Mesenteric fat pad (tissue), 1 donor: ENCODE measurements around the gene PSMC3IP. TPM values are rescaled to one million over a fixed set of nuclear protein-coding genes. Genes with fewer than 3 reads are reported as not detected.
"Not testable (repeated sequence)": the region's sequence is repeated elsewhere in the genome, so short reads cannot be mapped to it uniquely, and the experiment has no call there.

Experiments
- DNase-seq: peaks from one replicate; pipeline ENCODE4 v3.0.0-alpha.2; 2020; ENCODE audit warnings: low spot score
- long read RNA-seq: library from polyadenylated mRNA; unstranded; transcript quantifications from one replicate; pipeline ENCODE4 v2.0.0, GENCODE V29; 2020
- total RNA-seq: library from RNA; stranded (reverse); fragmentation: NEBNext Ultra II Directional; extraction: Animal tissue kit (Norgen Biotek cat#: 25700); gene quantifications from one replicate; pipeline ENCODE4 v1.2.1, GENCODE V29; 2021
- donor health status: DM: yes; HTN: yes; CAD: no.

The PSMC3IP gene, protein sequence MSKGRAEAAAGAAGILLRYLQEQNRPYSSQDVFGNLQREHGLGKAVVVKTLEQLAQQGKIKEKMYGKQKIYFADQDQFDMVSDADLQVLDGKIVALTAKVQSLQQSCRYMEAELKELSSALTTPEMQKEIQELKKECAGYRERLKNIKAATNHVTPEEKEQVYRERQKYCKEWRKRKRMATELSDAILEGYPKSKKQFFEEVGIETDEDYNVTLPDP
- total RNA-seq: 2.2 TPM
- long read RNA-seq, partial matches to known transcripts: 0 of 7 reads
- long read RNA-seq, other reads (novel, unspliced or antisense): 1 of 7 reads

DNA sequence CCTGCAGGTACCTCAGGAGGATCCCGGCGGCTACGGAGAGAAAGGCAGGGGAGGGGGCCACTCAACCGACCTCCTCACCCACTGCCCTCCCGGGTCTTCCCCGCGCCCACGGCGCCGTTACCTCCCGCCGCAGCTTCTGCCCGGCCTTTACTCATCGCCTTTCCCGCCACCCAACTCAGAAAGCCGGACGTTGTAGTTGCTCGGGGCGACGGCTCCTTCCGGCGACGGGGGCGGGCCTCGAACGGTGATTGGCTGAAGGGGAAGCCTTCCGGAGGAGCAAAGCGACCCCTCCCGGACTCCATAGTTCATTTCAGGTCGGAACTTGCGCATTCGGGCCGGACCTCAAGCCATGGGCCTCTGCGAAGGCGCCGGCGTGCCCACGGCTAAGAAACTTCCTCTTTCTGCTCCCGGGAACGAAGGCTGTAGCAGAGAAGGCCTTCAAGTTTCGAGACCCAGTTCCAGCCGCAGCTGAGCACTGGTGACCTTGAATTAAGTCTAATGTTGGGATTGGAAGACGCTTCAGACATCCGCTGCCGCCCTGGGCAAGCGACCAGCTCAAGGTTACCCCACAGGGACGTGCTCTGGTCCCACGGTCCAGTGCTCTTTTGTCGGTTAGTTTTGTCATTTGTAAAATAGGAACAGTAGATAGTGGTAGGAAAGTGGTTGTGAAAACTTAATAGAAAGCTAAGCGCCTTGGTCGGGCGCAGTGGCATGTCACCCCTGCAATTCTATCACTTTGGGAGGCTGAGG is at the start of gene PSMC3IP:
PSMC3IP (minus strand) TSS at position 198 of the 750 bp plus-strand sequence; CDS start at position 155, 43 bp downstream.
- DNase-seq: peak; percentile 98

DNA sequence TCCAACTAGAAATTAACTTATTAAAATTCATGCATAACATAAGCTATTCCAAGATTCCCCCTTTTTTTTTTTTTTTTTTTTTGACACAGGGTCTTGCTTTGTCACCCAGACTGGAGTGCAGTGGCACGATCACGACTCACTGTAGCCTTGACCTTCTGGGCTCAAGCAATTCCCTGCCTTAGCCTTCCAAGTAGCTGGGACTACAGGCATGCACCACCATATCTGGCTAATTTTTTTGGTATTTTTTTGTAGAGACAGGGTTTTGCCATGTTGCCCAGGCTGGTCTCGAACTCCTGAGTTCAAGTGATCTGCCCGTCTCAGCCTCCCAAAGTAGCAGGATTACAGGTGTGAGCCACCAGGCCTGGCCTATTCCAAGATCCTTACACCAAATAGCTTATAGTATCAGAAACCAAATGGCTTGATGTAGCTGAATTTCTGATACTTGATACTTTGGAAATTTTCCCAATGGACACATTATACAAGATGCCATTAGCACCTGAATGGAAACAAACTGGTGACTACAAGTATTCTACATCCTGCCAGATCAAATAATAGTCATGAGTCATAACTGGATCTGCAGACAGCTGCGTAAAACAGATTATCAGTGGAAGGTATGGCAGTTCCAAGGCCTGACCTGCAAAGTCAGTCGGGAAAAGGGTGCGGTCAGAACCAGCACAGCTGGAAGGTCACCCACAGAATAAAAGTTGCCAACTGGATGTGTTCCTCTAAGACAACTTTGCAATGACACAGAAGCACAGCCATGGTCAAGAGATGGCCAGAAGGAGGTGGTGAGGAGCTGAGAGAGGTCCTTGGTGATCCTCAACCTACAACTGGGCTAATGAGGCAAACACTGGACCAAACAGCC is 46.4 kb upstream of the PSMC3IP start:
- no peak for DNase-seq

DNA sequence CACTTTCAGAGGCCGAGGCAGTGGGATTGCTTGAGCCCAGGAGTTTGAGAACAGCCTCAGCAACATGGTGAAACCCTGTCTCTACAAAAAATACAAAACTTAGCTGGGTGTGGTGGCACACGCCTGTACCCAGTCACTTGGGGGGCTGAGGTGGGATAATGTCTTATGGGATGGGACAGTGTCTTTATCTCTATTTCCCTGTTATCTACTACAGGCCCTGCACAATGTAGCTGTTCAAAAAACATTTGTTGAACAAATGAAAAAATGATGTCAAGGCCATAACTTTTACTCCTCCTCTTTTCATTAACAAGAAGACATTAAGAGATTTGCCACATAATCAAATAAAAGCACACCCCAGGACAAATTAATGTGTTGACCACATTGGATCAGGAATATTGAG is 45.7 kb upstream of the PSMC3IP start:
- DNase-seq: no peak

DNA sequence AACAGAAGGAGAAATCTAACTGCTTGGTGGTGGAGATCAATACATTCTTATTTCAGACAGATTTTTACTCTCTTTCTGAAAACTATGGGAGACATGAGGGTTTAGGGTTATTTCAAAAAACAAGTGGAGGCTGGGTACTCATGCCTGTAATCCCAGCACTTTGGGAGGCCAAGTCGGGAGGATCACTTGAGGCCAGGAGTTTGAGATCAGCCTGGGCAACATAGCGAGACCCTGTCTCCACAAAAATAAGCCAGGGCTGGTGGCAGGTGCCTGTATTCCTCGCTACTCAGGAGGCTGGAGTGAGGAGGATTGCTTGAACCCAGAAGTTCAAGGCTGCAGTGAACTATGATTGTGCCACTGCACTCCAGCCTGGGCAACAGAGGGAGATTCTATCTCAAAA is 44.5 kb upstream of the PSMC3IP start:
- DNase-seq: not testable (repeated sequence)

DNA sequence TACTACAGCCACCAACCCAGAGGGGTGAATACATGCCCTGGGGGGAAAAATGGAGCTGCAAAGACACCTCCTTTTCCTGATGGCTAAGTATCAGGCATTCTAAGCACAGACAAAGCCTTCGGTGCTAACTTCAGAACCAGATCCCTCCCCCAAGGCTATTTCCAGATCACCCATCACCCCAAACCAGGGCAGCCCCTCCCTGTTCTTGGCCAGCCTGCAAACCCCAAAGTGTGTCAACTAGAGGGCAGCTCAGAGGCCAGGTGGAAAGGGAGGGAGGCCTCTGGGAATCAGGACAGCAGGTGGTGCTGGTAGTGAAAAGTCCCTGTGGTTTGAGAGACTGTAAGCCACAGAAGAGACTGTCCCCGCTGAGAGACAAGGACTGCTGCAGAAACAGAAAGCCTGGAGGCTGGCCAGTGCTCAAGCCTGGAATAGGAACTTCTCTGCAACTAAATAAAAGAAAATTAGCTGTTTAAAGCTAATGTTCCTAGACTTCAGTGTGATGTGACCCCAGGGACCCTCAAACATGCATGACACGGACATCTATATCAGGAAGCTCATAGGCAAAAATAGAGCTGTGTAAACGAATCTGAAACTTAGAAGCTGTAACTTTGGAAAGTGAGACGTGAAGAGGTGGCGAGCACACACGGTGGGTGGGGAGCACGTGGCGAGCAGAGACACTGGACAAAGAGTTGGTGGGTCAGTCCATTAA is 41.1 kb upstream of the PSMC3IP start:
- no peak for DNase-seq

DNA sequence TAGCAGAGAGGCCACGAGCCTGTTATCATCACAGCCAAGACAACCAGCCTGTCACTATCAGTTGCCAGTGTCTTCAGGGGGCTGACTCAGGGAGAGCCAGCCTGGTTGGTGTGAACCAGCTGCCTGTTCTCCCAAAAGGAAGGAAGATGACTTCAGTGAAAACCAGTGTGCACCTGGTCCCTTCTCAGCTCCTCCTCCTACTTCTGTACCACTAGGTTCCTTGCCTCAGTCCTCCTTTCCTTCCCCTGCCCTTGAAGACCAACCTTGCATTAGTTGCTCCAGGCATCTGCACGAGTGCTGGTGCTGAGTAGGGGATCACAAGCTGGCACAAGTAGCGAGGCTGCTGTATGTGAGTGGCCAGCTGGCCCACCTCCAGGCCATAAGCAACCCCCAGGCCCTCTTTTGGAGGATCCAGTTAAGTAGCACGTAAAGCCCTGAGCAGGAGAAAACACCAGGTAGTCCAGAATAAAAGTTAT is 40.5 kb upstream of the PSMC3IP start:
- no peak for DNase-seq

DNA sequence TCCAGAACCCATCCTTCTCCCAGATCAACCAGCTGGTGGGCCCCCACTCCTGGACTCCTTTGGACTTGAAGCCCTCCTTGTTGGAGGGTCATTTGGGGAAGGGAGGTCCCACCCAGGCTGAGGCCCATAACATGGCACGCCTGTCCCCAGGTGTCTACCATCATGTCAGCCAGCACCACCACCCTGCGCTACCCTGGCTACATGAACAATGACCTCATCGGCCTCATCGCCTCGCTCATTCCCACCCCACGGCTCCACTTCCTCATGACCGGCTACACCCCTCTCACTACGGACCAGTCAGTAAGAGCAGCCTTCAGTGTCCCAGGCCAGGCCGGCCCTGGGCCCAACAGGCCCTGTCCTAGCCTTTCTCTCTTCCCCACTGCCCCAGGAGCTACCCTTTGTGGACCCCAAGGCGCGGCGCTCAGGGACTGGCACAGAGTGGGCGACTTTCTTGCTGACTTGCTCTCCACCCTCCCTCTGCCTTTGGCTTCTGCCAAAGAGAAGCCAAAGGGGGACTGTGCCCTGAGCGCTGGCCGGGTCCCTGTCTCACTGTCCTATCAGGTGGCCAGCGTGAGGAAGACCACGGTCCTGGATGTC is 36.3 kb upstream of the PSMC3IP start:
- DNase-seq: peak; percentile 82

DNA sequence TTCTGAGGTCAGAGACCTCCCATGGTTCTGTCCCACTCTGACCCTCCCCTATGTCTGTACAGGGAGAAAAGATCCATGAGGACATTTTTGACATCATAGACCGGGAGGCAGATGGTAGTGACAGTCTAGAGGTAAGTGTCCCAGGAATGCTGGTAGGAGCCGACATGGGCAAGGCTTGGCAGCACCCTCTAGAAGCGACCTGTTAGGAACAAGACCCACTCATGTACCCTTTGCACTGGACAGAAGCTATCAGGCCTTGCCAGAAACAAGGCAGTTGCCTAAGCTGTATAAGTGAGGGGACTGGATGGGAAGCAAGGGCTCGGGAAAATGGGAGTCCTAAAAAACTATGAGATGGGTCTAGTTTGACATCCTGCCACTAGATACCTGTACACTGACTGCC is 34.5 kb upstream of the PSMC3IP start:
- DNase-seq: no peak

DNA sequence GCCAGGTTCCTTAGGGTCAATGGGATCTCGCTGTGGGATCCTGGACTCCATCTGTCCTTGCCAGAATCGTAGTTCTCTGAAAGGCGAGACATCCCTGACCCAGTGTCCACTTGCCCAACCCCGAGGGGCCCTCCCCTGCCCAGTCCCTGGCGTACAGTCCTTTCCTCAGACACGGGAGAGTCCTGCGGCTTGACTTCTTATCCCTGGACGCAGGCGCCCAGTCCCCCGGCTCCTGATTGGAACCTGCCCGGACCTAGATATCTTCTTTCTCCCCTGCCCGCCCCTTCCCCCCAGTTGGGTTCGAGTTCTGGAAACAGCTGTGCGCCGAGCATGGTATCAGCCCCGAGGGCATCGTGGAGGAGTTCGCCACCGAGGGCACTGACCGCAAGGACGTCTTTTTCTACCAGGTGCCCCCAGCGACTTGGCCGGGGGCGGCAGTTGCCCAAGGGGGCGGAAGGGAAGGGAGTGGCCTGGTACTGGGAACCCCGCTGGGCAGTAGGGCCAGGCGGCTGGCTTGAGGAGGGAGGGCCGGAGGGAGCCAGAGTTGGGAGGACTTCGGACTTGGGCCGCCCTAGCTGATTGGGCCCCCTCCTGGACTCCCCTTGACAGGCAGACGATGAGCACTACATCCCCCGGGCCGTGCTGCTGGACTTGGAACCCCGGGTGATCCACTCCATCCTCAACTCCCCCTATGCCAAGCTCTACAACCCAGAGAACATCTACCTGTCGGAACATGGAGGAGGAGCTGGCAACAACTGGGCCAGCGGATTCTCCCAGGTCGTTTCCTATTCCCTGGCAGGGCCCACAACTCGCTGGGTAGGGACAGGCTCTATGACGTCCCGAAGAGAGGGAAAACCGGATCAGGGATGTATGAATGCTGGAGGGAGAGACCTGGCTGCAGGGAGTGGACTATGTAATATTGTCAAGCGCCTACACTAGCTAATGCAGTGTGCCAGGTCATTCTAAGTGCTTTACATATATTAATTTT is 32.6 kb upstream of the PSMC3IP start:
- not testable (repeated sequence) for DNase-seq

DNA sequence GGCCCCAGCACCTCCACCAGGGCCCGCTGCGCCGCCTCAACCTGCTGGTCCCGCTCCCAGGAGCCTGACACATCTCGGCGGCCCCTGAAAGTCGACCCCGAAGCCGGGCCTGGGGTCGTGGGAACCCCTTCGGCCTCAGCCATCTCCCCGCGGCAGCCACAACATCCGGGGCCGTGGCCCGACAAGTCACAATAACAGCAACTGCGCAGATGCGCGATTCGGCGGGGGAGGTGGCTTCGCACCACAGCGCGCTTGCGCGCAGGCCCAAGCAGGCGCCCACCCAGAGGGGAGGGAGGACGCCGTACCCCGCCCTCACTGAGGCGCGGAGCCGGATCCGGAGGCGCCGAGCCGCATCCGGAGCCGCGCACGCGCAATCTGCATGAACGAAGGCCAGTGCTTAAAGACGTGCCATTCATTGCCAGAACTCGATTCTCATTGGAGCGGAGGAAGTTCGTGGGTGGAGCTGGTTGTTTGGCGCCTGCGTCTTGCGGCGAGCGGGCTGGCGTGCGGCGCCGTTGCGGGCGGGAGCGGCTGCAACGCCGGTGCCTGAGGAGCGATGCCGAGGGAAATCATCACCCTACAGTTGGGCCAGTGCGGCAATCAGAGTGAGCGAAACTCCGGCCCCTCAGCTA is 31.8 kb upstream of the PSMC3IP start, which contains the start of the genes RETREG3 and TUBG1:
RETREG3 (minus strand) TSS at position 193 of the 632 bp plus-strand sequence; CDS start at position 143, 50 bp downstream.
TUBG1 (plus strand) TSS at position 502 of the 632 bp plus-strand sequence; CDS start at position 557, 55 bp downstream.
- peak; percentile 100 for DNase-seq

DNA sequence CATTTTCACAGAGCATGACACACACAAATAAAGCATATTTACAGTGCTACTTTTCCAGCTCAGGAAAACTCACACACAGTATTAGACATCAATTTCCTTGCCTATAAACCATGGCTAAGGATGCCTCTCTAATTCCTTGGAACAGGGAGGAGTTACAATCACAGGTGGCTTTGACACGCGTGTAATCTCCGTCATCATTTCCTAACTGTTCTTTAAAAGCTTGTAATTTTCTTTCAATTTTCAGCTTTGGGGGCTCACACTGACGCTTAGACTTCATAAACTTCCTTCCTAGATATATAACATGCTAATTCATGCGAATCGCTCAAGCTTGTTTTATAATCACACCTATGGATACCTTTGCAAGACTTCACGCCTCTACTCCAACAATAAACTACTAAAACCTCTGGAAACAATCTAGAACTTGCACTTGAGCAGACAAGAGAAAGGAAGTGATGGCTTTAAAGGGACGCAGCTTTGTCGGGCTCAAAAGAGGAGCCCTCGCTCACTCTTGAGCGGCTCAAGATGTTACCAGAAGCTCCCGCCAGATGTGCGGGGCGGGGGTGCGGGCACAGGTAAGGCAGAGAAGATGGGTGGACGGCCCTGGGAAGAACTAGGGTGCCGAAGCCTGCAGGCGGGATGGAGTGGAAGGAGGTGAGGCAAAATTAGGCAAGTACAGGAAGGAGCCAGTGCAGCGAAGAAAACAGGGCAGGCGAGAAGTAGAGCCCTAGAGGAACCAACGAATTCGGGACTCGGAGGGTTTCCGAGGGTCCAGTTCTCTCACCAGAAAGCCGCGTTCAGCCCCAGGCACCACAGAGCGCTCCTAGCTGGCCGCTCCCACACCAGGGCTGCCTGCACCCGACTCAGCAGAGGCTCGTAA is 31.0 kb upstream of the PSMC3IP start:
- no peak for DNase-seq

DNA sequence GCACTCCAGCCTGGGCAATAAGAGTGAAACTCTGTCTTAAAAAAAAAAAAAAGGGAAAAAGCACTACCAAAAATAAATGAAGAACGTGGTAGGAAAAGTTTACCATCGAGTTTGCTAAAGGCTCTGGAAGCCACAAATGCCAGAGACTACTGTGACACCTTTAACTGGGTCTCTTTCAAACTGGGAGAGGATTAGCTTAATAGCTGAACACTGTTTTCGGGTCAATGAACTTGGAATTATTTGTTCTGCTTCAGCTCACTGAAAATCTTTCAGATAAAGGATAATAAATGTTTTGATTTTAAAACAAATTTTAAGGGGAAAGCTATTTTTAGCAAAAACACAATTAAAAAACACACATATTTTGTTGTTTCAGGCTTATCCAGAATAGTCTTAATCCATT is 30.2 kb upstream of the PSMC3IP start:
- DNase-seq: no peak

DNA sequence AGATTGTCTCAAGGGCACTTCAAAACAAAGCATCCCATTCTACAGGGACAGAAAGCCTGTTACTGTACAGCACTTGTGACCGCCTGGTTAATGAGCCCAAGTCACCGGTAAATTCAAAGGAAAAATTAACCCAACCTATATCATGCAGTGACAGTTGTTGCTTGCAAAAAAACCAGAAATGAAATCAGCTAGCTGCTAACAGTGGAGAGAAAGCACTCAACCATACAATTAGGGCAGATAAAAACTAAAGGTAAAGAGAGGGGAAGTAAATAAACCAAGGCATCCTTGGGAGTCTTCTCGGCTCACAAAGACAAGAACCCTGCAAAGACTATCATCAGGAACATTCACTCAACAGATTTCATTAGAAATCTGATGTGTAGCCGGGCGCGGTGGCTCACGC is 25.8 kb upstream of the PSMC3IP start:
- DNase-seq: no peak

DNA sequence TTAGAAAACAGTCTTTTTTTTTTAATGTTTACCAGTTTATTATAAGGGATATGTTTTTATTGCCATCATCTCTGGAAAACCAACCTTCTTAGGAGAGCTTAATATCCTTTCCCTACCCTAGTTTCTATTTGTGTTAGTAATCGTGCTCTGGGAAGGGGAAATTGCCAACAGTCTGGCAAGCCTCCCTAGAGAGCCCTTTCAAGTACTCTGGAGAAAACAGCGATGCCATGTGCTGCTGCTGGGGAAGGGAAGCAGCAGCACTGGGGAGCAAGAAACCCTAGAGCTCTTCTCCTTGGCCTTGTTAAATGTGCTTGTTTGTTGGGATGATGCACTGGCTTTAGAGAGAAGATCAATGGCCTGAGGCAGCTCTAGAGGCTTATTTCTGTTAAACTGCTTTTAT is 21.4 kb upstream of the PSMC3IP start:
- no peak for DNase-seq

DNA sequence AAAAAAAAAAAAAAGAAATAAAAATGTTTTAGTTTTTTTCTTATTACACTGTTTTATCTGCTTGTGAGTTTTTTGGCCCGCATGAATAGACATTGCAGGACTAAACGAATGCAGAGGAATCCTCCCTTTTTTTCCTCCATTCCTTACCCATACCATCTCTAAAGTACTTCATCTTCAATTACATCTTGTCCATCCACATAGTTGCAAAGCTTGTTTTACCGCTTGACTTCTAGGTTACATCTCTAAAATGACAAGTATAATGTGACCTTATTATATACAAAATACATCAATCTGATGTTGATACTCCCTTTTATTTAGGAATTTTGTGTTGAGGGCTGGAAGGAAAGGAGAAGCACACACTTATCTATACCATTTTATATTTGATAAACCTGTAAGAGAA is 18.9 kb upstream of the PSMC3IP start:
- no peak for DNase-seq

DNA sequence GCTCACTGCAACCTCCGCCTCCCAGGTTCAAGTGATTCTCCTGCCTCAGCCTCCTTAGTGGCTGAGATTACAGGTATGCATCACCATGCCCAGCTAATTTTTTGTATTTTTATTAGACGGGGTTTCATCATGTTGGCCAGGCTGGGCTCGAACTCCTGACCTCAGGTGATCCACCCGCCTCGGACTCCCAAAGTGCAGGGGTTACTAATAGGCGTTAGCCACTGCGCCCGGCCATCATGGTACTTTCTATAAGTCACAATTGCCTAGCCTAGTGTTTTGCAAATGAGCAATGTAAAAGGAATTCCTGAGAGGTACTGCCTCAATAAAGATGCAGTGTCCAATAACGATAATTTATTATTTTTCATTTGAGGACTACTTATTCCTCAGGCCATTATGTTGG is 13.9 kb upstream of the PSMC3IP start:
- DNase-seq: no peak

DNA sequence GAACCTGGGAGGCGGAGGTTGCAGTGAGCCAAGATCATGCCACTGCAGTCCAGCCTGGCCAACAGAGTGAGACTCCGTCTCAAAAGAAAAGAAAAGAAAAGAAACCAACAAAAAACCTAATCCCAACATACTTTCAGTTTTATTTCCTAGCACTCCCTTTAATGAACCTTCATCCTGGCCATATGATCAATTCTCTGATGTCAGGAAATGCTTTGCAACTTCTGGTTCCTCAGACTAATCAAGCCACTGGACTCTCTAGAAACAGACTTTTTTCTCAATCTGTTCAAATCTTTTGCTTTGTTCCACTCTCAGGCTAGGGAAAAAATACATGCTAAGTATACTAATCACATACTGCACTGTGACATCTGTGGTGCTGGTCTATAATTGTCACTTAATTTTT is 13.4 kb upstream of the PSMC3IP start:
- DNase-seq: no peak
